Kidney (tissue), 14 donors: ENCODE results near the gene PLEKHA4. TPM values are rescaled to one million over a fixed set of nuclear protein-coding genes. Genes with fewer than 3 reads are reported as not detected.

Experiments used
- DNase-seq, 5 donors: peaks; one replicate each; pipeline ENCODE4 v3.0.0-alpha.2; 2013 to 2020
- FAIRE-seq: peaks from 2 replicates; lab custom pipeline; 2012; peaks lifted over from hg19 to GRCh38; lab: Jason Lieb, UNC
- H3K27ac ChIP-seq, 2 donors: one replicate each; pipeline ENCODE4 v1.7.0; 2013; ENCODE audit warnings: low read depth in 2 of 2, low read length in 2 of 2, inconsistent platforms in 1 of 2
- H3K27me3 ChIP-seq: one replicate; pipeline ENCODE4 v1.7.1; 2013; ENCODE audit warnings: low read length, inconsistent platforms; ENCODE audit not compliant: control insufficient read depth, insufficient read depth
- H3K36me3 ChIP-seq, 3 donors: one replicate each; pipeline versions ENCODE4 v1.7.0 to v1.7.1; 2013; ENCODE audit warnings: low read length in 3 of 3, control low read depth in 1 of 3, inconsistent platforms in 1 of 3; ENCODE audit not compliant: insufficient read depth in 3 of 3, control insufficient read depth in 2 of 3
- H3K4me1 ChIP-seq, 3 donors: one replicate each; pipeline versions ENCODE4 v1.7.0 to v1.7.1; 2013; ENCODE audit warnings: low read length in 3 of 3, inconsistent platforms in 1 of 3, low read depth in 1 of 3; ENCODE audit not compliant: control insufficient read depth in 2 of 3, insufficient read depth in 2 of 3
- H3K4me3 ChIP-seq, 3 donors: one replicate each; pipeline versions ENCODE4 v1.7.0 to v1.8.1; 2013; ENCODE audit warnings: low read length in 3 of 3, control low read depth in 1 of 3, inconsistent platforms in 1 of 3
- H3K9ac ChIP-seq, 3 donors: one replicate each; pipeline versions ENCODE4 v1.7.0 to v1.7.1; 2013; ENCODE audit warnings: low read length in 3 of 3, control low read depth in 1 of 3, inconsistent platforms in 1 of 3
- H3K9me3 ChIP-seq, 3 donors: one replicate each; pipeline versions ENCODE4 v1.7.0 to v1.7.1; 2013; ENCODE audit warnings: low read length in 3 of 3, control low read depth in 1 of 3, inconsistent platforms in 1 of 3; ENCODE audit not compliant: control insufficient read depth in 2 of 3, insufficient read depth in 1 of 3
- CTCF ChIP-seq: IDR thresholded peaks from 3 replicates; pipeline ENCODE4 v1.5.1; 2012; ENCODE audit warnings: mild to moderate bottlenecking, moderate library complexity, borderline replicate concordance; ENCODE audit not compliant: insufficient read depth; ENCODE audit errors: extremely low read depth
- intact Hi-C: fragments of 100-400 bp; cut with DNase I; formaldehyde crosslinking; loops from one replicate; pipeline ENCODE4 v1.11.1; 2022
- polyA plus RNA-seq: library from polyadenylated mRNA; stranded (reverse); fragments of 350-450 nt; fragmentation: Illumina TruSeq; extraction: RNeasy Lipid Tissue Mini Kit (QIAGEN cat#74804); gene quantifications from one replicate; pipeline ENCODE4 v1.2.3, GENCODE V29; 2014; ENCODE audit warnings: low read depth, low replicate concordance; ENCODE audit not compliant: insufficient read depth
- total RNA-seq: library from RNA; stranded (reverse); fragmentation: NEBNext Ultra II Directional; extraction: Animal tissue kit (Norgen Biotek cat#: 25700); gene quantifications from one replicate; pipeline ENCODE4 v1.2.1, GENCODE V29; 2021
- donor health status: control.
- donor health status: control.
- donor health status: control.
- donor health status: control.
- donor health status: control.
- donor health status: DM: yes; HTN: yes; CAD: no.
- donor health status: Normal renal cell carcinoma (clear cell type).

The PLEKHA4 gene
- total and polyA plus RNA-seq, 2 donors from 2014 or later, result 22.9 to 79.1 TPM

- DNase-seq (no peak), FAIRE-seq (no peak)
Observed at GRCh38 chr19:48822514-48822913, 45.9 kb downstream of the PLEKHA4 start.

GRCh38 chr19:48821633-48822032 lies 46.8 kb downstream of the PLEKHA4 start:
- H3K9me3 ChIP-seq, result peaks cover 0 to 10% (median 0%) of the 10 kb centered on the region in 3 donors
- FAIRE-seq (no peak), DNase-seq (no peak)
- TF ChIP-seq CTCF, result no peak
- no peak overlapping the region for H3K9ac ChIP-seq
- H3K27me3 ChIP-seq, result no peaks in the 10 kb centered on the region
- peaks cover 0 to 13% (median 8%) of the 10 kb centered on the region in 3 donors for H3K36me3 ChIP-seq
- H3K27ac ChIP-seq, result no peak overlapping the region
- intact Hi-C loops, result no loop called here
- H3K4me3 ChIP-seq, result peak overlapping the region in 1 of 3 donors; percentile 17
- H3K4me1 ChIP-seq, result peaks cover 0 to 6% (median 4%) of the 10 kb centered on the region in 3 donors

More at GRCh38 chr19:48822514-48822913, 45.9 kb downstream of the PLEKHA4 start:
- H3K4me1 ChIP-seq, result peaks cover 0 to 6% (median 4%) of the 10 kb centered on the region in 3 donors
- H3K27me3 ChIP-seq, result no peaks in the 10 kb centered on the region
- H3K36me3 ChIP-seq, result peaks cover 0 to 13% (median 8%) of the 10 kb centered on the region in 3 donors
- H3K4me3 ChIP-seq, result peak overlapping the region in 1 of 3 donors; percentile 43
- no peak for TF ChIP-seq CTCF
- no peak overlapping the region for H3K27ac ChIP-seq
- no peak overlapping the region for H3K9ac ChIP-seq
- intact Hi-C loops, result no loop called here
- H3K9me3 ChIP-seq, result peaks cover 0 to 10% (median 0%) of the 10 kb centered on the region in 3 donors

- peaks cover 0 to 10% (median 0%) of the 10 kb centered on the region in 3 donors for H3K9me3 ChIP-seq
- peaks cover 0 to 11% (median 6%) of the 10 kb centered on the region in 3 donors for H3K4me1 ChIP-seq
- FAIRE-seq, result no peak
- no peak for TF ChIP-seq CTCF
- H3K27me3 ChIP-seq, result no peaks in the 10 kb centered on the region
- no peak overlapping the region for H3K4me3 ChIP-seq
- H3K27ac ChIP-seq, result peak overlapping the region; percentile 23 to 58
- intact Hi-C loops, result no loop called here
- H3K36me3 ChIP-seq, result peaks cover 0 to 13% (median 9%) of the 10 kb centered on the region in 3 donors
- DNase-seq, result peak in 1 of 5 donors; percentile 94
- no peak overlapping the region for H3K9ac ChIP-seq
Observed at GRCh38 chr19:48819366-48819816, 49.0 kb downstream of the PLEKHA4 start.
